SU-DHL-6 (cell line): ENCODE data around the gene RIN3.

ENCODE experiments used
- H2AFZ ChIP-seq: fragments of 200-600 bp; sonication (generic); 2 replicates; pipeline ENCODE4 v1.6.1; 2014; ENCODE audit warnings: low read depth, mild to moderate bottlenecking, moderate library complexity, mixed read lengths, antibody characterized with exemption, low read length; ENCODE audit not compliant: severe bottlenecking
- H3F3A ChIP-seq: fragments of 200-600 bp; shearing (Covaris generic); 2 replicates; pipeline ENCODE4 v1.6.0; 2016; ENCODE audit warnings: antibody characterized with exemption, mild to moderate bottlenecking; ENCODE audit not compliant: insufficient read depth
- H3K27ac ChIP-seq: fragments of 200-600 bp; sonication (generic); 2 replicates; pipeline ENCODE4 v1.5.1; 2016; ENCODE audit warnings: low read depth, mild to moderate bottlenecking, low read length, moderate library complexity, mixed read lengths
- H3K27me3 ChIP-seq: fragments of 200-600 bp; sonication (generic), shearing (Covaris generic); 2 replicates; pipeline ENCODE4 v1.6.0; 2014; ENCODE audit warnings: mild to moderate bottlenecking, low read length
- H3K36me3 ChIP-seq: fragments of 200-600 bp; sonication (generic); 2 replicates; pipeline ENCODE4 v1.6.1; 2014; ENCODE audit warnings: mild to moderate bottlenecking, low read length, mixed read lengths
- H3K4me2 ChIP-seq: fragments of 300-600, 200-600 bp; shearing (Covaris generic), sonication (generic); 2 replicates; pipeline ENCODE4 v1.6.0; 2014; ENCODE audit warnings: low read length, low read depth, mild to moderate bottlenecking; ENCODE audit not compliant: poor library complexity, severe bottlenecking
- H3K4me3 ChIP-seq: fragments of 200-600 bp; sonication (generic); 2 replicates; pipeline ENCODE4 v1.5.1; 2014; ENCODE audit warnings: antibody characterized with exemption, low read length, mild to moderate bottlenecking, mixed read lengths; ENCODE audit not compliant: insufficient read depth, poor library complexity, severe bottlenecking
- H3K79me2 ChIP-seq: fragments of 200-600 bp; sonication (generic); 2 replicates; pipeline ENCODE4 v1.6.1; 2014; ENCODE audit warnings: mild to moderate bottlenecking, low read length, moderate library complexity; ENCODE audit not compliant: insufficient read depth
- H3K9ac ChIP-seq: fragments of 200-600 bp; sonication (generic); 2 replicates; pipeline ENCODE4 v1.7.0; 2014; ENCODE audit warnings: mild to moderate bottlenecking, low read length
- H3K9me2 ChIP-seq: fragments of 200-600 bp; sonication (generic); replicated peaks from 2 replicates; pipeline ENCODE4 v1.6.1; 2014; ENCODE audit warnings: low read length; ENCODE audit not compliant: insufficient read depth
- H3K9me3 ChIP-seq: fragments of 200-600 bp; sonication (generic); 2 replicates; pipeline ENCODE4 v1.6.1; 2014; ENCODE audit warnings: low read length, mixed read lengths; ENCODE audit not compliant: insufficient read depth
- H4K20me1 ChIP-seq: fragments of 200-600 bp; sonication (generic); 2 replicates; pipeline ENCODE4 v1.6.1; 2014; ENCODE audit warnings: low read depth, mild to moderate bottlenecking, antibody characterized with exemption, low read length, moderate library complexity, mixed read lengths
- EZH2phosphoT487 ChIP-seq: fragments of 200-600 bp; sonication (generic), shearing (Covaris generic); conservative IDR thresholded peaks from 2 replicates; pipeline ENCODE4 v1.6.1; 2018; ENCODE audit warnings: mild to moderate bottlenecking, antibody characterized with exemption, low read length, moderate library complexity, mixed read lengths
- TF ChIP-seq, protein P1 (sequence below): fragments of 200-600 bp; sonication (generic); IDR thresholded peaks from one replicate; pipeline ENCODE4 v1.5.1; 2017; ENCODE audit warnings: antibody characterized with exemption, mild to moderate bottlenecking, low read length, moderate library complexity; ENCODE audit not compliant: insufficient read depth, poor library complexity, severe bottlenecking

The RIN3 gene

DNA sequence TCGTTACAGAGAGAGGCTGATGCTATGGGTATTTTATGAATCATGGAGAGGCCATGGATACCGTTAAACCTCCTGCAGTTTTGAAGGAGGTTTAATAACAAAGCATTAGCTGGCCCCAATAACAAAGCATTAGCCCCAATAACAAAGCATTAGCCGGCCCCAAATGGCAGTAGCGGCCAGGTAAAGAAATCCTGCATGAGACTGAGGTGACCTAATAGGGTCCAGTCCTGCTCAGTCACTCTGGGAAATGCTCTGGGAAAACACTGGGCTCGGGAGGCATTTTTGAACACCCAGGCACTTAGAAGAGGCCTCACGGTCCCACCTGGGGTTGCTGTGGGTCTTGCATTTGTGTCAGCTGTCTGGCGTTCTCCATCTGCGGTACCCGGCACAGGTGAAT is 776 bp upstream of the RIN3 start:
- Histone ChIP-seq H2AFZ (no peak overlapping the region), H3K79me2 (no peaks in the 10 kb centered on the region), H3K4me3 (no peak overlapping the region), H3K27me3 (no peaks in the 10 kb centered on the region), H3F3A (no peaks in the 10 kb centered on the region), H3K36me3 (no peaks in the 10 kb centered on the region), H3K9me3 (no peaks in the 10 kb centered on the region), H3K9ac (no peak overlapping the region), H3K27ac (no peak overlapping the region), H4K20me1 (no peaks in the 10 kb centered on the region), H3K9me2 (no peaks in the 10 kb centered on the region), H3K4me2 (no peak overlapping the region)
- TF ChIP-seq EZH2phosphoT487, result no peak
- TF ChIP-seq, protein P1, sequence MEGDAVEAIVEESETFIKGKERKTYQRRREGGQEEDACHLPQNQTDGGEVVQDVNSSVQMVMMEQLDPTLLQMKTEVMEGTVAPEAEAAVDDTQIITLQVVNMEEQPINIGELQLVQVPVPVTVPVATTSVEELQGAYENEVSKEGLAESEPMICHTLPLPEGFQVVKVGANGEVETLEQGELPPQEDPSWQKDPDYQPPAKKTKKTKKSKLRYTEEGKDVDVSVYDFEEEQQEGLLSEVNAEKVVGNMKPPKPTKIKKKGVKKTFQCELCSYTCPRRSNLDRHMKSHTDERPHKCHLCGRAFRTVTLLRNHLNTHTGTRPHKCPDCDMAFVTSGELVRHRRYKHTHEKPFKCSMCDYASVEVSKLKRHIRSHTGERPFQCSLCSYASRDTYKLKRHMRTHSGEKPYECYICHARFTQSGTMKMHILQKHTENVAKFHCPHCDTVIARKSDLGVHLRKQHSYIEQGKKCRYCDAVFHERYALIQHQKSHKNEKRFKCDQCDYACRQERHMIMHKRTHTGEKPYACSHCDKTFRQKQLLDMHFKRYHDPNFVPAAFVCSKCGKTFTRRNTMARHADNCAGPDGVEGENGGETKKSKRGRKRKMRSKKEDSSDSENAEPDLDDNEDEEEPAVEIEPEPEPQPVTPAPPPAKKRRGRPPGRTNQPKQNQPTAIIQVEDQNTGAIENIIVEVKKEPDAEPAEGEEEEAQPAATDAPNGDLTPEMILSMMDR, result no peak

- Histone ChIP-seq H3K36me3 (no peaks in the 10 kb centered on the region), H2AFZ (no peak overlapping the region), H3K9me3 (no peaks in the 10 kb centered on the region), H3K27me3 (no peaks in the 10 kb centered on the region), H3K9me2 (no peaks in the 10 kb centered on the region), H3K79me2 (no peaks in the 10 kb centered on the region), H3K4me2 (no peak overlapping the region), H3F3A (no peaks in the 10 kb centered on the region), H3K27ac (no peak overlapping the region), H3K9ac (no peak overlapping the region), H4K20me1 (no peaks in the 10 kb centered on the region), H3K4me3 (no peak overlapping the region)
- TF ChIP-seq, protein P1, result no peak
- no peak for TF ChIP-seq EZH2phosphoT487
Observed at GRCh38 chr14:92513966-92514843, 624 bp downstream of the RIN3 start.

GRCh38 chr14:92514844-92515514 is 1.4 kb downstream of the RIN3 start:
- H2AFZ ChIP-seq, result no peak overlapping the region
- H4K20me1 ChIP-seq, result no peaks in the 10 kb centered on the region
- H3K27ac ChIP-seq, result no peak overlapping the region
- H3K79me2 ChIP-seq, result no peaks in the 10 kb centered on the region
- no peaks in the 10 kb centered on the region for H3K9me2 ChIP-seq
- H3K9ac ChIP-seq, result no peak overlapping the region
- H3K36me3 ChIP-seq, result no peaks in the 10 kb centered on the region
- H3F3A ChIP-seq, result no peaks in the 10 kb centered on the region
- no peak overlapping the region for H3K4me3 ChIP-seq
- no peaks in the 10 kb centered on the region for H3K27me3 ChIP-seq
- H3K9me3 ChIP-seq, result no peaks in the 10 kb centered on the region
- H3K4me2 ChIP-seq, result no peak overlapping the region
- no peak for TF ChIP-seq EZH2phosphoT487
- TF ChIP-seq, protein P1, result no peak
